Caco-2 (cell line): ENCODE measurements around the gene NPTXR. TPM values are rescaled to one million over a fixed set of nuclear protein-coding genes. Genes with fewer than 3 reads are reported as not detected.

Experiments
- BruUV-seq: library from RNA; stranded (reverse); fragments of 400-500 nt; replicated peaks from 2 replicates; lab custom pipeline; 2021; lab: Mats Ljungman, UMichigan
- CTCF ChIA-PET: fragments of 300-600 bp; sonication (Branson Sonifier 250); formaldehyde crosslinking; loops from one replicate; lab custom pipeline; 2022; ENCODE audit warnings: antibody characterized with exemption; lab: Charles Lee
- POLR2A ChIA-PET: fragments of 300-600 bp; sonication (Branson Sonifier 250); formaldehyde crosslinking; loops from one replicate; lab custom pipeline; 2022; ENCODE audit warnings: antibody characterized with exemption; lab: Charles Lee
- DNase-seq, 2 experiments: peaks; one replicate each; pipeline versions ENCODE4 v3.0.0 to v3.0.0-alpha.2; 2020 to 2022
- H3K27me3 ChIP-seq: replicated peaks from 2 replicates; pipeline ENCODE4 v1.6.0; 2011; ENCODE audit warnings: low read length; ENCODE audit not compliant: control insufficient read depth, insufficient read depth
- H3K36me3 ChIP-seq: 2 replicates; pipeline ENCODE4 v1.5.1; 2011; ENCODE audit warnings: low read length; ENCODE audit not compliant: control insufficient read depth, insufficient read depth
- H3K4me1 ChIP-seq: fragments of 250-450 bp; sonication (Bioruptor Pico); 2 replicates; pipeline ENCODE4 v1.5.1; 2020; ENCODE audit warnings: mild to moderate bottlenecking
- H3K4me3 ChIP-seq: 2 replicates; pipeline ENCODE4 v1.5.1; 2011; ENCODE audit warnings: low read depth, mild to moderate bottlenecking, control low read depth, low read length
- H3K9me3 ChIP-seq: fragments of 250-450 bp; sonication (Bioruptor Pico); 2 replicates; pipeline ENCODE4 v1.5.1; 2020; ENCODE audit warnings: mild to moderate bottlenecking, moderate library complexity
- H3K27ac Mint-ChIP-seq: one replicate; pipeline ENCODE4 v1.8.0; 2022; ENCODE audit warnings: mixed read lengths; ENCODE audit not compliant: unreplicated experiment
- H3K27me3 Mint-ChIP-seq: one replicate; pipeline ENCODE4 v1.8.0; 2022; ENCODE audit warnings: mixed read lengths; ENCODE audit not compliant: insufficient read depth, unreplicated experiment
- H3K36me3 Mint-ChIP-seq: one replicate; pipeline ENCODE4 v1.8.0; 2022; ENCODE audit warnings: mild to moderate bottlenecking, mixed read lengths; ENCODE audit not compliant: insufficient read depth, unreplicated experiment
- H3K4me1 Mint-ChIP-seq: one replicate; pipeline ENCODE4 v1.8.0; 2022; ENCODE audit warnings: low read depth, mixed read lengths; ENCODE audit not compliant: unreplicated experiment
- H3K4me3 Mint-ChIP-seq: one replicate; pipeline ENCODE4 v1.8.0; 2022; ENCODE audit warnings: mild to moderate bottlenecking, moderate library complexity, mixed read lengths; ENCODE audit not compliant: unreplicated experiment
- H3K9me3 Mint-ChIP-seq: one replicate; pipeline ENCODE4 v1.8.0; 2022; ENCODE audit warnings: mixed read lengths; ENCODE audit not compliant: unreplicated experiment
- CTCF ChIP-seq, 2 experiments: fragments of 200-600 bp in 1 of 2; IDR thresholded peaks; 1 replicate in 1 of 2; 2 replicates in 1 of 2; pipeline versions ENCODE4 v1.5.1 to v1.8.0; 2011 to 2022; ENCODE audit warnings: antibody characterized with exemption in 1 of 2, control low read depth in 1 of 2, inconsistent platforms in 1 of 2, low read depth in 1 of 2, low read length in 1 of 2, mild to moderate bottlenecking in 1 of 2, moderate library complexity in 1 of 2; ENCODE audit not compliant: insufficient read depth in 1 of 2, severe bottlenecking in 1 of 2, unreplicated experiment in 1 of 2
- intact Hi-C: fragments of 100-400 bp; cut with micrococcal nuclease; formaldehyde crosslinking; loops from one replicate; pipeline ENCODE4 v1.10.0; 2022; ENCODE audit not compliant: unreplicated experiment
- total RNA-seq: library from RNA; stranded (reverse); gene quantifications from 2 replicates; pipeline ENCODE4 v1.2.3, GENCODE V29; 2022

Gene NPTXR
- total RNA-seq, 1 experiment from 2014 or later = 16.4 TPM

DNA sequence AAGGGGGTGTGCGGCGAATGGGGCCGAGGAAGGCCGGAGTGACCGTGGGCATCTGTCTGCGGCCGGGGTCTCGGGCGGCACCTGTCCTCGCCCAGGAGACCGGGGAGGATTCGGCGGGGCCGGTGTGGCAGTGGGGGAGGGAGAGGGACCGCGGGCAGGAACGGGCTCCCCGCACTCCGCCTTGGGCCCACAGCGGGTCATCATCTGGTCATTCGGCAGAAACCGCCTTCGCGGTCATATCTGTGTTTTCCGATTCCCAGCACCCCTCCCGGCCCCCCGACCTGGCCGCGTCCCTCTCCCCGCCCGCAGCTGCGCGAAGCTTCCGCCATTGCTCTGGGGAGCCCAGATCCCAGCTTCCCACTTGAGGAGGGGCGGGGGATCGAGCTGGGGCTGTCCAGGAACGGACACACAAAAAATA lies 29.0 kb upstream of the NPTXR start:
- Histone ChIP-seq H3K9me3 (no peaks in the 10 kb centered on the region), H3K27me3 (no peaks in the 10 kb centered on the region), H3K4me3 (peak overlapping the region; percentile 53), H3K4me1 (peaks cover 15% of the 10 kb centered on the region), H3K36me3 (peaks cover 4% of the 10 kb centered on the region; the same call in 1 of the 2 replicates)
- CTCF ChIA-PET = no interaction called here
- intact Hi-C loops = loop anchor here (1.0 to 5.0 kb wide), 2 partner anchors 51 to 109 kb away; partner anchors contain the start of gene APOBEC3B
- TF ChIP-seq CTCF (IDR thresholded peaks at IDR 0.05; ENCODE audit: insufficient read depth in 1 of 2, low read depth in 1 of 2, low read length in 1 of 2, severe bottlenecking in 1 of 2, unreplicated experiment in 1 of 2) = no peak
- Mint-ChIP-seq H3K27me3 (no peaks in the 10 kb centered on the region), H3K27ac (peak overlapping the region; percentile 90), H3K4me3 (peak overlapping the region; percentile 82), H3K36me3 (peaks cover 31% of the 10 kb centered on the region), H3K4me1 (peaks cover 26% of the 10 kb centered on the region), H3K9me3 (no peaks in the 10 kb centered on the region)
- POLR2A ChIA-PET = no interaction called here
- DNase-seq = peak; percentile 61 to 76
- no TSS peak for BruUV-seq

DNA sequence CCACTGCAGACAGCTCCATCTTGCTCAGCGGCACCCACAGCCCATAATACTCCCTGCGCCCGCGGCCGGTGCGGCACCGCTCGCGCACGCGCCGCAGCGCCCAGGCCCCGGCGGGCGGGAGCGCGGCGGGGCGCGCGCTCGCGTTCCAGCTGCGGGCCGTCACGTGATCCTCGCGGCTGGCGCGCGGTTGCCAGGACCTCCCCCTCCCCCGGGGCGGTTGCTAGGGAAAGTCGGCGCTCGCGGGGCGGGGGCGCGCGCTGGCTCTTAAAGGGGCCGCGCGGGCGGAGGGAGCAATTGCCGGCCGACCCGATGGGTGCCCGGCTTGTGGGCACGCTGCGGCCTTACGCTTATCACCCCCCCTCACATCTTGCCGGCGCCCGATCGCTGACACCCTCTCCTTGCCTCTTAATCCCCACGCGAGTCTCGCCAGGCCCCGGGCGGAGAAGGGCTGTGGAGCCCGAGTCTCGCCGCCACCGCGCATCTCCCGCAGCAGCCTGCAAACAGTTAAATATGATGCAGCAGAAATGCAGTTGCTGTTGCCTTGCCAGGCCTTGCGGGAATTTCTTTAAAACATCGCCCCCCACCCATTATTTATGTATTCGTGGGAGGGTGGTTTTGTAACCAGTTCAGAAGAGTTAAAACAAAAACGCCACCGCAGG lies 28.5 kb upstream of the NPTXR start, which contains the start of gene CBX6:
Gene CBX6 (minus strand): TSS at position 45 of the 659 bp plus-strand sequence. CDS start 26 bp downstream, at position 19.
- CTCF ChIA-PET = interaction anchor here (0.6 to 1.1 kb wide), 3 partner anchors 103 to 249 kb away, joined by 3 to 6 read pairs (median 4); partner anchors contain the start of gene APOBEC3B
- BruUV-seq = TSS peak; percentile 85

More for the DNA sequence above, 28.5 kb upstream of the NPTXR start, which contains the start of gene CBX6:
- Histone ChIP-seq H3K4me1 (peaks cover 15% of the 10 kb centered on the region), H3K9me3 (no peaks in the 10 kb centered on the region), H3K4me3 (peak within 1 kb of the TSS; percentile 53), H3K27me3 (no peaks in the 10 kb centered on the region), H3K36me3 (peaks cover 4% of the 10 kb centered on the region; the same call in 1 of the 2 replicates)
- peak; percentile 93 to 98 for DNase-seq
- no peaks in the 10 kb centered on the region for H3K27me3 Mint-ChIP-seq
- peak within 1 kb of the TSS; percentile 82 for H3K4me3 Mint-ChIP-seq
- H3K36me3 Mint-ChIP-seq = peaks cover 31% of the 10 kb centered on the region
- intact Hi-C loops = loop anchor here (1.0 to 5.0 kb wide), 2 partner anchors 52 to 110 kb away; partner anchors contain the start of gene APOBEC3B
- POLR2A ChIA-PET = interaction anchor here (0.6 to 0.7 kb wide), 2 partner anchors 20 to 52 kb away, joined by 3 to 5 read pairs; no protein-coding TSS in a partner anchor
- no peaks in the 10 kb centered on the region for H3K9me3 Mint-ChIP-seq
- H3K27ac Mint-ChIP-seq = peak within 1 kb of the TSS; percentile 90
- H3K4me1 Mint-ChIP-seq = peaks cover 26% of the 10 kb centered on the region
- no peak for TF ChIP-seq CTCF (IDR thresholded peaks at IDR 0.05; ENCODE audit: insufficient read depth in 1 of 2, low read depth in 1 of 2, low read length in 1 of 2, severe bottlenecking in 1 of 2, unreplicated experiment in 1 of 2)
